Caco-2 (cell line): ENCODE measurements around the gene DIP2B. TPM values are rescaled to one million over a fixed set of nuclear protein-coding genes. Genes with fewer than 3 reads are reported as not detected.

ENCODE experiments used
- BruUV-seq: library from RNA; stranded (reverse); fragments of 400-500 nt; replicated peaks from 2 replicates; lab custom pipeline; 2021; lab: Mats Ljungman, UMichigan
- CTCF ChIA-PET: fragments of 300-600 bp; sonication (Branson Sonifier 250); formaldehyde crosslinking; loops from one replicate; lab custom pipeline; 2022; ENCODE audit warnings: antibody characterized with exemption; lab: Charles Lee
- POLR2A ChIA-PET: fragments of 300-600 bp; sonication (Branson Sonifier 250); formaldehyde crosslinking; loops from one replicate; lab custom pipeline; 2022; ENCODE audit warnings: antibody characterized with exemption; lab: Charles Lee
- DNase-seq, 2 experiments: peaks; one replicate each; pipeline versions ENCODE4 v3.0.0 to v3.0.0-alpha.2; 2020 to 2022
- H3K27me3 ChIP-seq: replicated peaks from 2 replicates; pipeline ENCODE4 v1.6.0; 2011; ENCODE audit warnings: low read length; ENCODE audit not compliant: control insufficient read depth, insufficient read depth
- H3K36me3 ChIP-seq: 2 replicates; pipeline ENCODE4 v1.5.1; 2011; ENCODE audit warnings: low read length; ENCODE audit not compliant: control insufficient read depth, insufficient read depth
- H3K4me1 ChIP-seq: fragments of 250-450 bp; sonication (Bioruptor Pico); 2 replicates; pipeline ENCODE4 v1.5.1; 2020; ENCODE audit warnings: mild to moderate bottlenecking
- H3K4me3 ChIP-seq: 2 replicates; pipeline ENCODE4 v1.5.1; 2011; ENCODE audit warnings: low read depth, mild to moderate bottlenecking, control low read depth, low read length
- H3K9me3 ChIP-seq: fragments of 250-450 bp; sonication (Bioruptor Pico); 2 replicates; pipeline ENCODE4 v1.5.1; 2020; ENCODE audit warnings: mild to moderate bottlenecking, moderate library complexity
- H3K27ac Mint-ChIP-seq: one replicate; pipeline ENCODE4 v1.8.0; 2022; ENCODE audit warnings: mixed read lengths; ENCODE audit not compliant: unreplicated experiment
- H3K27me3 Mint-ChIP-seq: one replicate; pipeline ENCODE4 v1.8.0; 2022; ENCODE audit warnings: mixed read lengths; ENCODE audit not compliant: insufficient read depth, unreplicated experiment
- H3K36me3 Mint-ChIP-seq: one replicate; pipeline ENCODE4 v1.8.0; 2022; ENCODE audit warnings: mild to moderate bottlenecking, mixed read lengths; ENCODE audit not compliant: insufficient read depth, unreplicated experiment
- H3K4me1 Mint-ChIP-seq: one replicate; pipeline ENCODE4 v1.8.0; 2022; ENCODE audit warnings: low read depth, mixed read lengths; ENCODE audit not compliant: unreplicated experiment
- H3K4me3 Mint-ChIP-seq: one replicate; pipeline ENCODE4 v1.8.0; 2022; ENCODE audit warnings: mild to moderate bottlenecking, moderate library complexity, mixed read lengths; ENCODE audit not compliant: unreplicated experiment
- H3K9me3 Mint-ChIP-seq: one replicate; pipeline ENCODE4 v1.8.0; 2022; ENCODE audit warnings: mixed read lengths; ENCODE audit not compliant: unreplicated experiment
- CTCF ChIP-seq, 2 experiments: fragments of 200-600 bp in 1 of 2; IDR thresholded peaks; 1 replicate in 1 of 2; 2 replicates in 1 of 2; pipeline versions ENCODE4 v1.5.1 to v1.8.0; 2011 to 2022; ENCODE audit warnings: antibody characterized with exemption in 1 of 2, control low read depth in 1 of 2, inconsistent platforms in 1 of 2, low read depth in 1 of 2, low read length in 1 of 2, mild to moderate bottlenecking in 1 of 2, moderate library complexity in 1 of 2; ENCODE audit not compliant: insufficient read depth in 1 of 2, severe bottlenecking in 1 of 2, unreplicated experiment in 1 of 2
- intact Hi-C: fragments of 100-400 bp; cut with micrococcal nuclease; formaldehyde crosslinking; loops from one replicate; pipeline ENCODE4 v1.10.0; 2022; ENCODE audit not compliant: unreplicated experiment
- total RNA-seq: library from RNA; stranded (reverse); gene quantifications from 2 replicates; pipeline ENCODE4 v1.2.3, GENCODE V29; 2022

DIP2B gene
- total RNA-seq, 1 experiment from 2014 or later = 32.7 TPM

GRCh38 chr12:50672158-50672557 lies 167.4 kb downstream of the DIP2B start:
- no peaks in the 10 kb centered on the region for H3K9me3 ChIP-seq
- BruUV-seq = no TSS peak
- no peak overlapping the region for H3K4me3 Mint-ChIP-seq
- DNase-seq = no peak
- H3K36me3 Mint-ChIP-seq = peaks cover 28% of the 10 kb centered on the region
- no peaks in the 10 kb centered on the region for H3K9me3 Mint-ChIP-seq
- CTCF ChIA-PET = interaction anchor here (0.8 kb wide), 1 partner anchor 168 kb away, joined by 3 read pairs; the partner anchor contains the start of gene DIP2B
- no peaks in the 10 kb centered on the region for H3K27me3 ChIP-seq
- H3K36me3 ChIP-seq = peaks cover 4% of the 10 kb centered on the region; the same call in 1 of the 2 replicates
- H3K27ac Mint-ChIP-seq = no peak overlapping the region
- no peak overlapping the region for H3K4me3 ChIP-seq
- H3K4me1 Mint-ChIP-seq = peaks cover 8% of the 10 kb centered on the region
- TF ChIP-seq CTCF (IDR thresholded peaks at IDR 0.05; ENCODE audit: insufficient read depth in 1 of 2, low read depth in 1 of 2, low read length in 1 of 2, severe bottlenecking in 1 of 2, unreplicated experiment in 1 of 2) = no peak
- intact Hi-C loops = no loop called here
- POLR2A ChIA-PET = no interaction called here
- no peaks in the 10 kb centered on the region for H3K4me1 ChIP-seq
- no peaks in the 10 kb centered on the region for H3K27me3 Mint-ChIP-seq

GRCh38 chr12:50676756-50677155 lies 172.0 kb downstream of the DIP2B start:
- no peak overlapping the region for H3K27ac Mint-ChIP-seq
- no peaks in the 10 kb centered on the region for H3K27me3 Mint-ChIP-seq
- intact Hi-C loops = no loop called here
- ChIA-PET POLR2A (no interaction called here), CTCF (no interaction called here)
- H3K4me1 Mint-ChIP-seq = no peaks in the 10 kb centered on the region
- Histone ChIP-seq H3K27me3 (no peaks in the 10 kb centered on the region), H3K4me3 (no peak overlapping the region), H3K36me3 (peaks cover under 1% of the 10 kb centered on the region; the same call in 1 of the 2 replicates), H3K9me3 (no peaks in the 10 kb centered on the region), H3K4me1 (no peaks in the 10 kb centered on the region)
- H3K4me3 Mint-ChIP-seq = no peak overlapping the region
- no peak for TF ChIP-seq CTCF (IDR thresholded peaks at IDR 0.05; ENCODE audit: insufficient read depth in 1 of 2, low read depth in 1 of 2, low read length in 1 of 2, severe bottlenecking in 1 of 2, unreplicated experiment in 1 of 2)
- no TSS peak for BruUV-seq
- DNase-seq = no peak
- peaks cover 52% of the 10 kb centered on the region for H3K36me3 Mint-ChIP-seq
- no peaks in the 10 kb centered on the region for H3K9me3 Mint-ChIP-seq

GRCh38 chr12:50677858-50678257 lies 173.1 kb downstream of the DIP2B start:
- H3K27me3 Mint-ChIP-seq = no peaks in the 10 kb centered on the region
- ChIA-PET POLR2A (no interaction called here), CTCF (no interaction called here)
- Histone ChIP-seq H3K36me3 (no peaks in the 10 kb centered on the region; the same call in 1 of the 2 replicates), H3K4me1 (no peaks in the 10 kb centered on the region), H3K27me3 (no peaks in the 10 kb centered on the region), H3K4me3 (no peak overlapping the region), H3K9me3 (no peaks in the 10 kb centered on the region)
- no TSS peak for BruUV-seq
- H3K36me3 Mint-ChIP-seq = peaks cover 58% of the 10 kb centered on the region
- DNase-seq = no peak
- no peaks in the 10 kb centered on the region for H3K9me3 Mint-ChIP-seq
- TF ChIP-seq CTCF (IDR thresholded peaks at IDR 0.05; ENCODE audit: insufficient read depth in 1 of 2, low read depth in 1 of 2, low read length in 1 of 2, severe bottlenecking in 1 of 2, unreplicated experiment in 1 of 2) = no peak
- H3K4me1 Mint-ChIP-seq = no peaks in the 10 kb centered on the region
- intact Hi-C loops = no loop called here
- H3K27ac Mint-ChIP-seq = no peak overlapping the region
- H3K4me3 Mint-ChIP-seq = no peak overlapping the region
